SK-N-SH treated with all-trans-retinoic acid at 6 μM for 48 hours (cell line): ENCODE data around the gene KLHL26.

Experiments used
- ATAC-seq: fragments of 200-7000 bp; cut with Tn5 transposase; 3 replicates; pipeline ENCODE4 v1.9.1; 2020; ENCODE audit warnings: mild to moderate bottlenecking, moderate library complexity
- ARNTL ChIP-seq: fragments of 450-650 bp; formaldehyde crosslinking; IDR thresholded peaks from 2 replicates; pipeline ENCODE4 v1.5.0; 2020; ENCODE audit warnings: low read depth, mild to moderate bottlenecking, moderate library complexity, borderline replicate concordance
- CSDC2 ChIP-seq: fragments of 250-450 bp; sonication (Bioruptor Pico); IDR thresholded peaks from 2 replicates; pipeline ENCODE4 v1.5.0; 2020; ENCODE audit warnings: mild to moderate bottlenecking, moderate library complexity
- CSRNP3 ChIP-seq: fragments of 250-450 bp; sonication (Bioruptor Pico); IDR thresholded peaks from 2 replicates; pipeline ENCODE4 v1.5.1; 2021; ENCODE audit warnings: mild to moderate bottlenecking, moderate library complexity
- ESRRG ChIP-seq: fragments of 250-450 bp; sonication (Bioruptor Pico); IDR thresholded peaks from 2 replicates; pipeline ENCODE4 v1.6.1; 2021; ENCODE audit warnings: mild to moderate bottlenecking
- GLIS3 ChIP-seq: fragments of 250-450 bp; sonication (Bioruptor Pico); IDR thresholded peaks from 2 replicates; pipeline ENCODE4 v1.5.0; 2020; ENCODE audit warnings: mild to moderate bottlenecking, moderate library complexity
- OSR1 ChIP-seq: fragments of 250-450 bp; sonication (Bioruptor Pico); IDR thresholded peaks from 2 replicates; pipeline ENCODE4 v1.8.0; 2022; ENCODE audit warnings: moderate library complexity, mild to moderate bottlenecking, inconsistent platforms
- PATZ1 ChIP-seq: fragments of 250-450 bp; sonication (Bioruptor Pico); IDR thresholded peaks from 2 replicates; pipeline ENCODE4 v1.8.0; 2020; ENCODE audit warnings: mild to moderate bottlenecking, moderate library complexity, borderline replicate concordance
- PPARA ChIP-seq: fragments of 250-450 bp; sonication (Bioruptor Pico); IDR thresholded peaks from 2 replicates; pipeline ENCODE4 v1.5.0; 2020; ENCODE audit warnings: mild to moderate bottlenecking, borderline replicate concordance
- RARB ChIP-seq: fragments of 250-450 bp; sonication (Bioruptor Pico); IDR thresholded peaks from 2 replicates; pipeline ENCODE4 v1.8.0; 2021; ENCODE audit warnings: mild to moderate bottlenecking, moderate library complexity
- SNAI2 ChIP-seq: fragments of 250-450 bp; sonication (Bioruptor Pico); IDR thresholded peaks from 2 replicates; pipeline ENCODE4 v1.5.0; 2020; ENCODE audit warnings: mild to moderate bottlenecking, moderate library complexity
- TCF4 ChIP-seq: fragments of 250-450 bp; sonication (Bioruptor Pico); IDR thresholded peaks from 2 replicates; pipeline ENCODE4 v1.8.0; 2021; ENCODE audit warnings: mild to moderate bottlenecking, moderate library complexity, borderline replicate concordance
- TOX ChIP-seq: fragments of 250-450 bp; sonication (Bioruptor Pico); IDR thresholded peaks from 2 replicates; pipeline ENCODE4 v1.8.0; 2021; ENCODE audit warnings: mild to moderate bottlenecking, moderate library complexity, borderline replicate concordance
- ZC3H10 ChIP-seq: fragments of 250-450 bp; sonication (Bioruptor Pico); IDR thresholded peaks from 2 replicates; pipeline ENCODE4 v1.5.1; 2021; ENCODE audit warnings: mild to moderate bottlenecking, moderate library complexity
- ZFP30 ChIP-seq: fragments of 450-650 bp; formaldehyde crosslinking; IDR thresholded peaks from 2 replicates; pipeline ENCODE4 v1.5.0; 2022; ENCODE audit warnings: mild to moderate bottlenecking, moderate library complexity
- ZNF565 ChIP-seq: fragments of 450-650 bp; formaldehyde crosslinking; conservative IDR thresholded peaks from 2 replicates; pipeline ENCODE4 v1.5.0; 2020; ENCODE audit warnings: low read depth, mild to moderate bottlenecking, moderate library complexity
- ZNF70 ChIP-seq: fragments of 450-650 bp; formaldehyde crosslinking; IDR thresholded peaks from 2 replicates; pipeline ENCODE4 v1.5.0; 2020; ENCODE audit warnings: mild to moderate bottlenecking, moderate library complexity
- TF ChIP-seq, protein P1 (sequence below): fragments of 250-450 bp; sonication (Bioruptor Pico); IDR thresholded peaks from 2 replicates; pipeline ENCODE4 v1.5.1; 2020; ENCODE audit warnings: low read depth, mild to moderate bottlenecking, moderate library complexity
- TF ChIP-seq, protein P2 (sequence below): fragments of 250-450 bp; sonication (Bioruptor Pico); IDR thresholded peaks from 2 replicates; pipeline ENCODE4 v1.5.0; 2020; ENCODE audit warnings: mild to moderate bottlenecking, moderate library complexity
- TF ChIP-seq, protein P3 (sequence below): fragments of 250-450 bp; sonication (Bioruptor Pico); IDR thresholded peaks from 2 replicates; pipeline ENCODE4 v1.8.0; 2021; ENCODE audit warnings: low read depth, mild to moderate bottlenecking, moderate library complexity, borderline replicate concordance

Gene KLHL26

GRCh38 chr19:18603255-18603957 is 33.4 kb upstream of the KLHL26 start:
- peak; percentile 77 for ATAC-seq
- TF ChIP-seq, protein P1, sequence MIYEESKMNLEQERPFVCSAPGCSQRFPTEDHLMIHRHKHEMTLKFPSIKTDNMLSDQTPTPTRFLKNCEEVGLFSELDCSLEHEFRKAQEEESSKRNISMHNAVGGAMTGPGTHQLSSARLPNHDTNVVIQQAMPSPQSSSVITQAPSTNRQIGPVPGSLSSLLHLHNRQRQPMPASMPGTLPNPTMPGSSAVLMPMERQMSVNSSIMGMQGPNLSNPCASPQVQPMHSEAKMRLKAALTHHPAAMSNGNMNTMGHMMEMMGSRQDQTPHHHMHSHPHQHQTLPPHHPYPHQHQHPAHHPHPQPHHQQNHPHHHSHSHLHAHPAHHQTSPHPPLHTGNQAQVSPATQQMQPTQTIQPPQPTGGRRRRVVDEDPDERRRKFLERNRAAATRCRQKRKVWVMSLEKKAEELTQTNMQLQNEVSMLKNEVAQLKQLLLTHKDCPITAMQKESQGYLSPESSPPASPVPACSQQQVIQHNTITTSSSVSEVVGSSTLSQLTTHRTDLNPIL (CRISPR knock-in tag) = no peak
- TF ChIP-seq GLIS3 (CRISPR knock-in tag) = no peak
- TF ChIP-seq RARB (CRISPR knock-in tag) = no peak

- ATAC-seq = no peak
- TF ChIP-seq ZFP30 = no peak
- no peak for TF ChIP-seq ZNF70 (CRISPR knock-in tag)
- no peak for TF ChIP-seq PPARA
- no peak for TF ChIP-seq ARNTL
- TF ChIP-seq SNAI2 = no peak
- no peak for TF ChIP-seq OSR1 (CRISPR knock-in tag)
- no peak for TF ChIP-seq TOX (CRISPR knock-in tag)
- no peak for TF ChIP-seq ZC3H10 (CRISPR knock-in tag)
- TF ChIP-seq GLIS3 (CRISPR knock-in tag) = no peak
- no peak for TF ChIP-seq ZNF565 (CRISPR knock-in tag)
- no peak for TF ChIP-seq CSRNP3 (CRISPR knock-in tag)
- no peak for TF ChIP-seq RARB (CRISPR knock-in tag)
- TF ChIP-seq, all 23 proteins: peak for 0
Observed at GRCh38 chr19:18603958-18604819, 32.6 kb upstream of the KLHL26 start.

DNA sequence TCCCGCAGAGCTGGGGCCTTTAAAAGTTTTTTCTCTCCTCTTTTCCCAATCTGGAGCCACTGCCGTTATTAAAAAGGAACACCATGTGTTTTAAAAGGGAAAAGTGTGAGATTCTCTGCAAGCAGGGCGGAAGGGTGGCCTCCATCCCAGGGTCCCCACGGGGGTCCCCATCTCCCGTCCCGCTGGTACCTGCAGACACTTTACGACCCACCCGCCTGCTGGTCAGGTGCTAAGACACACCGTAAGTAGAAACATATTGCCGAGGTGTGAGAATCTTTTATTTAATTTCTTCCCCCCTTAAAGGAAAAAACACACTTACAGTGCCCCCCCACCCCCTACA is 32.0 kb upstream of the KLHL26 start:
- ATAC-seq = no peak
- no peak for TF ChIP-seq ZFP30
- TF ChIP-seq PPARA = no peak
- TF ChIP-seq TOX (CRISPR knock-in tag) = no peak
- TF ChIP-seq, protein P2, sequence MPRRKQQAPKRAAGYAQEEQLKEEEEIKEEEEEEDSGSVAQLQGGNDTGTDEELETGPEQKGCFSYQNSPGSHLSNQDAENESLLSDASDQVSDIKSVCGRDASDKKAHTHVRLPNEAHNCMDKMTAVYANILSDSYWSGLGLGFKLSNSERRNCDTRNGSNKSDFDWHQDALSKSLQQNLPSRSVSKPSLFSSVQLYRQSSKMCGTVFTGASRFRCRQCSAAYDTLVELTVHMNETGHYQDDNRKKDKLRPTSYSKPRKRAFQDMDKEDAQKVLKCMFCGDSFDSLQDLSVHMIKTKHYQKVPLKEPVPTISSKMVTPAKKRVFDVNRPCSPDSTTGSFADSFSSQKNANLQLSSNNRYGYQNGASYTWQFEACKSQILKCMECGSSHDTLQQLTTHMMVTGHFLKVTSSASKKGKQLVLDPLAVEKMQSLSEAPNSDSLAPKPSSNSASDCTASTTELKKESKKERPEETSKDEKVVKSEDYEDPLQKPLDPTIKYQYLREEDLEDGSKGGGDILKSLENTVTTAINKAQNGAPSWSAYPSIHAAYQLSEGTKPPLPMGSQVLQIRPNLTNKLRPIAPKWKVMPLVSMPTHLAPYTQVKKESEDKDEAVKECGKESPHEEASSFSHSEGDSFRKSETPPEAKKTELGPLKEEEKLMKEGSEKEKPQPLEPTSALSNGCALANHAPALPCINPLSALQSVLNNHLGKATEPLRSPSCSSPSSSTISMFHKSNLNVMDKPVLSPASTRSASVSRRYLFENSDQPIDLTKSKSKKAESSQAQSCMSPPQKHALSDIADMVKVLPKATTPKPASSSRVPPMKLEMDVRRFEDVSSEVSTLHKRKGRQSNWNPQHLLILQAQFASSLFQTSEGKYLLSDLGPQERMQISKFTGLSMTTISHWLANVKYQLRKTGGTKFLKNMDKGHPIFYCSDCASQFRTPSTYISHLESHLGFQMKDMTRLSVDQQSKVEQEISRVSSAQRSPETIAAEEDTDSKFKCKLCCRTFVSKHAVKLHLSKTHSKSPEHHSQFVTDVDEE (CRISPR knock-in tag) = no peak
- TF ChIP-seq ZC3H10 (CRISPR knock-in tag) = no peak
- no peak for TF ChIP-seq CSDC2 (CRISPR knock-in tag)
- no peak for TF ChIP-seq GLIS3 (CRISPR knock-in tag)
- TF ChIP-seq CSRNP3 (CRISPR knock-in tag) = no peak
- no peak for TF ChIP-seq ZNF565 (CRISPR knock-in tag)
- TF ChIP-seq ZNF70 (CRISPR knock-in tag) = no peak
- TF ChIP-seq OSR1 (CRISPR knock-in tag) = no peak
- TF ChIP-seq RARB (CRISPR knock-in tag) = no peak
- no peak for TF ChIP-seq SNAI2
- no peak for TF ChIP-seq ARNTL
- no peak for TF ChIP-seq ESRRG
- no peak for TF ChIP-seq TCF4 (CRISPR knock-in tag)
- TF ChIP-seq PATZ1 (CRISPR knock-in tag) = no peak
- TF ChIP-seq, protein P3, sequence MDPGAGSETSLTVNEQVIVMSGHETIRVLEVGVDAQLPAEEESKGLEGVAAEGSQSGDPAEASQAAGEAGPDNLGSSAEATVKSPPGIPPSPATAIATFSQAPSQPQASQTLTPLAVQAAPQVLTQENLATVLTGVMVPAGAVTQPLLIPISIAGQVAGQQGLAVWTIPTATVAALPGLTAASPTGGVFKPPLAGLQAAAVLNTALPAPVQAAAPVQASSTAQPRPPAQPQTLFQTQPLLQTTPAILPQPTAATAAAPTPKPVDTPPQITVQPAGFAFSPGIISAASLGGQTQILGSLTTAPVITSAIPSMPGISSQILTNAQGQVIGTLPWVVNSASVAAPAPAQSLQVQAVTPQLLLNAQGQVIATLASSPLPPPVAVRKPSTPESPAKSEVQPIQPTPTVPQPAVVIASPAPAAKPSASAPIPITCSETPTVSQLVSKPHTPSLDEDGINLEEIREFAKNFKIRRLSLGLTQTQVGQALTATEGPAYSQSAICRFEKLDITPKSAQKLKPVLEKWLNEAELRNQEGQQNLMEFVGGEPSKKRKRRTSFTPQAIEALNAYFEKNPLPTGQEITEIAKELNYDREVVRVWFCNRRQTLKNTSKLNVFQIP (CRISPR knock-in tag) = no peak
